ENCODE results near the gene ISLR.

Gene ISLR

GRCh38 chr15:74133694-74134386, 39.7 kb upstream of the ISLR start:
- TF ChIP-seq YY1 (IDR thresholded peaks at IDR 0.05; ENCODE audit: insufficient read depth, insufficient read length) (no peak), ZNF274 (IDR thresholded peaks at IDR 0.05; ENCODE audit: low read depth, low read length) (no peak), SUZ12 (IDR thresholded peaks at IDR 0.05; ENCODE audit: extremely low read depth, insufficient read depth, insufficient read length) (no peak)
- H3K27me3 ChIP-seq (ENCODE audit: insufficient read depth, insufficient read length) = peaks cover 82% of the 10 kb centered on the region
- no peak for DNase-seq (ENCODE audit: low read depth, low spot score)

GRCh38 chr15:74134387-74135027, 39.0 kb upstream of the ISLR start:
- no peak overlapping the region for H3K4me3 ChIP-seq (ENCODE audit: insufficient read length, low read depth)
- H3K4me1 ChIP-seq (ENCODE audit: insufficient read depth, insufficient read length) = peaks cover 17% of the 10 kb centered on the region
- H3K9me3 ChIP-seq (ENCODE audit: insufficient read depth, low read length) = peaks cover 11% of the 10 kb centered on the region; the same call in 1 of the 2 replicates
- DNase-seq (ENCODE audit: low read depth, low spot score) = no peak
- no peak overlapping the region for H3K9ac ChIP-seq (ENCODE audit: insufficient read length, low read depth)
- H3K27me3 ChIP-seq (ENCODE audit: insufficient read depth, insufficient read length) = peaks cover 78% of the 10 kb centered on the region
- TF ChIP-seq ZNF274 (IDR thresholded peaks at IDR 0.05; ENCODE audit: low read depth, low read length) (no peak), YY1 (IDR thresholded peaks at IDR 0.05; ENCODE audit: insufficient read depth, insufficient read length) (no peak), SUZ12 (IDR thresholded peaks at IDR 0.05; ENCODE audit: extremely low read depth, insufficient read depth, insufficient read length) (no peak)
- no peaks in the 10 kb centered on the region for H3K36me3 ChIP-seq (ENCODE audit: insufficient read depth, insufficient read length, low read length)

More at GRCh38 chr15:74133694-74134386, 39.7 kb upstream of the ISLR start:
- Histone ChIP-seq H3K4me3 (ENCODE audit: insufficient read length, low read depth) (no peak overlapping the region), H3K9ac (ENCODE audit: insufficient read length, low read depth) (no peak overlapping the region), H3K4me1 (ENCODE audit: insufficient read depth, insufficient read length) (peaks cover 24% of the 10 kb centered on the region), H3K9me3 (ENCODE audit: insufficient read depth, low read length) (peaks cover 11% of the 10 kb centered on the region; the same call in 1 of the 2 replicates), H3K36me3 (ENCODE audit: insufficient read depth, insufficient read length, low read length) (no peaks in the 10 kb centered on the region)

- Histone ChIP-seq H3K36me3 (ENCODE audit: insufficient read depth, insufficient read length, low read length) (no peaks in the 10 kb centered on the region), H3K9me3 (ENCODE audit: insufficient read depth, low read length) (peaks cover 11% of the 10 kb centered on the region; the same call in 1 of the 2 replicates), H3K27me3 (ENCODE audit: insufficient read depth, insufficient read length) (peaks cover 73% of the 10 kb centered on the region), H3K9ac (ENCODE audit: insufficient read length, low read depth) (no peak overlapping the region), H3K4me3 (ENCODE audit: insufficient read length, low read depth) (no peak overlapping the region), H3K4me1 (ENCODE audit: insufficient read depth, insufficient read length) (peaks cover 20% of the 10 kb centered on the region)
- TF ChIP-seq SUZ12 (IDR thresholded peaks at IDR 0.05; ENCODE audit: extremely low read depth, insufficient read depth, insufficient read length) (no peak), YY1 (IDR thresholded peaks at IDR 0.05; ENCODE audit: insufficient read depth, insufficient read length) (no peak), ZNF274 (IDR thresholded peaks at IDR 0.05; ENCODE audit: low read depth, low read length) (no peak)
- DNase-seq (ENCODE audit: low read depth, low spot score) = no peak
These were observed 38.4 kb upstream of the ISLR start for GRCh38 chr15:74135041-74135565.

GRCh38 chr15:74136540-74136813, 37.0 kb upstream of the ISLR start:
- H3K4me3 ChIP-seq (ENCODE audit: insufficient read length, low read depth) = peak overlapping the region; percentile 9
- peaks cover 59% of the 10 kb centered on the region for H3K27me3 ChIP-seq (ENCODE audit: insufficient read depth, insufficient read length)
- peaks cover 11% of the 10 kb centered on the region; the same call in 1 of the 2 replicates for H3K9me3 ChIP-seq (ENCODE audit: insufficient read depth, low read length)
- TF ChIP-seq SUZ12 (IDR thresholded peaks at IDR 0.05; ENCODE audit: extremely low read depth, insufficient read depth, insufficient read length) = no peak
- no peak for TF ChIP-seq ZNF274 (IDR thresholded peaks at IDR 0.05; ENCODE audit: low read depth, low read length)
- TF ChIP-seq YY1 (IDR thresholded peaks at IDR 0.05; ENCODE audit: insufficient read depth, insufficient read length) = no peak
- no peaks in the 10 kb centered on the region for H3K36me3 ChIP-seq (ENCODE audit: insufficient read depth, insufficient read length, low read length)
- H3K9ac ChIP-seq (ENCODE audit: insufficient read length, low read depth) = peak overlapping the region; percentile 61
- H3K4me1 ChIP-seq (ENCODE audit: insufficient read depth, insufficient read length) = peaks cover 19% of the 10 kb centered on the region
- DNase-seq (ENCODE audit: low read depth, low spot score) = no peak

GRCh38 chr15:74136814-74137536, 36.5 kb upstream of the ISLR start:
- Histone ChIP-seq H3K9ac (ENCODE audit: insufficient read length, low read depth) (peak overlapping the region; percentile 61), H3K4me3 (ENCODE audit: insufficient read length, low read depth) (peak overlapping the region; percentile 9), H3K27me3 (ENCODE audit: insufficient read depth, insufficient read length) (peaks cover 54% of the 10 kb centered on the region), H3K36me3 (ENCODE audit: insufficient read depth, insufficient read length, low read length) (no peaks in the 10 kb centered on the region), H3K4me1 (ENCODE audit: insufficient read depth, insufficient read length) (peaks cover 17% of the 10 kb centered on the region), H3K9me3 (ENCODE audit: insufficient read depth, low read length) (peaks cover 11% of the 10 kb centered on the region; the same call in 1 of the 2 replicates)
- TF ChIP-seq SUZ12 (IDR thresholded peaks at IDR 0.05; ENCODE audit: extremely low read depth, insufficient read depth, insufficient read length) (no peak), YY1 (IDR thresholded peaks at IDR 0.05; ENCODE audit: insufficient read depth, insufficient read length) (no peak), ZNF274 (IDR thresholded peaks at IDR 0.05; ENCODE audit: low read depth, low read length) (no peak; the same call in 1 of the 2 replicates)
- no peak for DNase-seq (ENCODE audit: low read depth, low spot score)

- Histone ChIP-seq H3K9me3 (ENCODE audit: insufficient read depth, low read length) (peaks cover 11% of the 10 kb centered on the region; the same call in 1 of the 2 replicates), H3K27me3 (ENCODE audit: insufficient read depth, insufficient read length) (peaks cover 49% of the 10 kb centered on the region), H3K4me3 (ENCODE audit: insufficient read length, low read depth) (no peak overlapping the region), H3K9ac (ENCODE audit: insufficient read length, low read depth) (peak overlapping the region; percentile 61), H3K4me1 (ENCODE audit: insufficient read depth, insufficient read length) (peaks cover 17% of the 10 kb centered on the region), H3K36me3 (ENCODE audit: insufficient read depth, insufficient read length, low read length) (no peaks in the 10 kb centered on the region)
- no peak for DNase-seq (ENCODE audit: low read depth, low spot score)
- TF ChIP-seq YY1 (IDR thresholded peaks at IDR 0.05; ENCODE audit: insufficient read depth, insufficient read length) (no peak), ZNF274 (IDR thresholded peaks at IDR 0.05; ENCODE audit: low read depth, low read length) (no peak), SUZ12 (IDR thresholded peaks at IDR 0.05; ENCODE audit: extremely low read depth, insufficient read depth, insufficient read length) (no peak)
These were observed 36.0 kb upstream of the ISLR start for GRCh38 chr15:74137537-74137894.
